ENCODE results near the gene VWA5B2.

VWA5B2 gene

DNA sequence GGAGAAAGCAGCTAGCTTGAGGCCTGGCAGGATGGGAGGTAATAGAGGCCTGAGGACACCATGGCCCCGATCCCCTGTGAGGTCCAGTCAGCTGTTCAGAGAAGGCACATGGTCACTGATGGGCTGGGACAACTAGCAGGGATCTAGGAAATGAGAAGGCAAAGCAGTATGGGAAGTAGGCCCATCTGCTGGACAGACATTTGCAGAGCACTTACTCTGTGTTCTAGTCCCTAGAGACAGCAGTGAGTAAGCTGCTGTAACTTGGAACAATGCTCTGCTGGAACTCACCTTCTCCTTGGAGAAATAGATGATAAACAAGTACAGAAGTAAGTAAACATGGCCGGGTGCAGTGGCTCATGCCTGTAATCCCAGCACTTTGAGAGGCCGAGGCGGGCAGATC is 53.6 kb downstream of the VWA5B2 start:
- no peak for DNase-seq

DNA sequence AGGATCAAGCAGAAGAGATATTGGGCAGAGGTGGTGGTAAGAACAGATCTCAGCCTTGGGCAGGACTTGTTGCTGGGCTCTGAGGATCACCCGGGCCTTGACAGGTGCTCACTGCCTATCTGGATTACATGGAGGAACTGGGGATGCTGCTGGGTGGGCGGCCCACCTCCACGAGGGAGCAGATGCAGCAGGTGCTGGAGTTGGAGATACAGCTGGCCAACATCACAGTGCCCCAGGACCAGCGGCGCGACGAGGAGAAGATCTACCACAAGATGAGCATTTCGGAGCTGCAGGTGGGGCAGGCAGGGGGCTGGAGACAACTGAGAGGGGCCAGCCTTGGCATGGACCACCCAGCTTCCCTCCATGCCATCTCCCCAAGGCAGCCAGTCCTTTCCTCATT is 54.3 kb downstream of the VWA5B2 start:
- no peak for DNase-seq

DNA sequence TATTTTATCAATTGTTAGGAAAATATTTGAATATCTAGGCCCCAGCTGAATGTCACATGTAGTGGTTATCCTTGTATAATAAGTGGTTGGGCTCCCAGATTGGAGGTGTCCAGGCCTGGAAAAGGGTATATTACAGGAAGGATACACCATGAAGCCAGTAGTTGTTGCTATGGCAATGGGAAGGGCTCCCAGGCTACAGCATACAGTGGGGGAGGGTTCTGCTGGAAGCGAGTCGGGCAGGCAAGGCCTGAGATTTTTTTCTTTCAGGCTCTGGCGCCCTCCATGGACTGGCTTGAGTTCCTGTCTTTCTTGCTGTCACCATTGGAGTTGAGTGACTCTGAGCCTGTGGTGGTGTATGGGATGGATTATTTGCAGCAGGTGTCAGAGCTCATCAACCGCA is 55.3 kb downstream of the VWA5B2 start:
- peak; percentile 76 for DNase-seq

DNA sequence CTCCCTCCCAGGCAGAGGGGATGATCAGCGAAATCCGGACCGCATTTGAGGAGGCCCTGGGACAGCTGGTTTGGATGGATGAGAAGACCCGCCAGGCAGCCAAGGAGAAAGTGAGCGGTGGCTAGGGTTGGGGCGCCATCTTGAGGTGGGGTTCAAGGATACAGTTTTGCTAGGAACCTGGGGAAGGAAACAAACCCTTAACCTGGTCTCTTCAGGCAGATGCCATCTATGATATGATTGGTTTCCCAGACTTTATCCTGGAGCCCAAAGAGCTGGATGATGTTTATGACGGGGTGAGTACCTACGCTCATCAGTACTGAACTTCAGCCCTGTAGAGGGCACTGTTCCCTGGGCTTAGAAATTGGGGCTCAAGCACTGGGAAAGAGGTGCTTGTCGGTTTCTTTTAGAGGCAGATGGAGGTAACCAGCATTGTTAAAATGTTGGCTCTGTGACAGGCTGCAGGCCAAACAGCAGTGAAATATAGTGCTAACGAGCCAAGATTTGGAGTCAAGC is 60.1 kb downstream of the VWA5B2 start:
- DNase-seq, result peak; percentile 53

DNA sequence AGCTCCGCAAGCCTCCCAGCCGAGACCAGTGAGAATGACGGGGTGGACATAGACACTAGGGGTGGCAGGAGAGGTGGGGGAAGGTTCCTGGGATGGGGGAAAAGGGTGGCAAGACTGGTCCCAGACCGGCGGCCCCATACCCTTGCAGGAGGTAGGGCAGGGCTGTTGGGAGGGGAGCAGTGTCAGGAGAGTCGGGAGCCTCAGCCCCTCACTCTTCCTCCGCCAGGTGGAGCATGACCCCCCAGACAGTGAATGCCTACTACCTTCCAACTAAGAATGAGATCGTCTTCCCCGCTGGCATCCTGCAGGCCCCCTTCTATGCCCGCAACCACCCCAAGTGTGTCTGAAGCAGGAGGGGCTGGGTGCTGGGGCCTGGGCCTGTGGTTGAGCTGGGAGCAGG is 60.9 kb downstream of the VWA5B2 start:
- DNase-seq, result no peak

DNA sequence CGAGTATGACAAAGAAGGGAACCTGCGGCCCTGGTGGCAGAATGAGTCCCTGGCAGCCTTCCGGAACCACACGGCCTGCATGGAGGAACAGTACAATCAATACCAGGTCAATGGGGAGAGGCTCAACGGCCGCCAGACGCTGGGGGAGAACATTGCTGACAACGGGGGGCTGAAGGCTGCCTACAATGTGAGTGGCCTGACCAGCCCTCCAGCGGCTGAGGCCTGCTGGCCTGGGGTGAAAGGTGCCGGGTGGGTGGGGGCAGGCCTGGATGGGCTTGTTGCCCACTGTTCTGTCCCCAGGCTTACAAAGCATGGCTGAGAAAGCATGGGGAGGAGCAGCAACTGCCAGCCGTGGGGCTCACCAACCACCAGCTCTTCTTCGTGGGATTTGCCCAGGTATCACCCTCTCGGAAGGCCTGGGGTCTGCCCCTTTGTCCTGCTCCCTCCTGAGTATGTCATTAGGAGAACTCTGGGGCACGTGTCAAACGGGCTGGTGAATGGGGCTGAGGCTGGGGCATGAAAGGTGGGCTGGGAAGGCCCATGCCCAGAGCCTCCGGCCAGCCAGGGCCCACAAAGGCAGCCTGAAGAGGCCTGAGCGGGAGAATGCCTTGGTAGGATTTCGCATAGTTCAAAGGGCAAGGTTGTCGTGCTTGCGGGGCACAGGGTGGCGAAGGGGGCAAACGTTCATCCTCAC is 61.8 kb downstream of the VWA5B2 start:
- DNase-seq, result no peak

All from eye (tissue), 1 donor.